Measurements from ENCODE around the gene HDHD2. TPM values are rescaled to one million over a fixed set of nuclear protein-coding genes. Genes with fewer than 3 reads are reported as not detected.

The HDHD2 gene
- total RNA-seq, 1 experiment from 2014 or later, result 12.2 TPM

GRCh38 chr18:47067648-47068047 lies 82.7 kb downstream of the HDHD2 start:
- DNase-seq (ENCODE audit: low spot score), result no peak

- DNase-seq (ENCODE audit: low spot score), result no peak
Measured at GRCh38 chr18:47063096-47063495, 87.2 kb downstream of the HDHD2 start.

GRCh38 chr18:47062471-47062870 lies 87.8 kb downstream of the HDHD2 start:
- DNase-seq (ENCODE audit: low spot score), result no peak

Small RNA genes within 50 kb of the gene (small RNA-seq; reads per million reads assigned to genes)
- gene AC012254.4, result not detected

Other genes starting within 250 kb of the HDHD2 start
- gene PIAS2, start 233.0 kb downstream of the HDHD2 start, total RNA-seq (2014; rRNA removed; shearing (Covaris generic)), result 7.7 and 8.9 TPM in 2 replicates
- 0.23 TPM in 1 of 2 replicates, not detected in the other for gene KATNAL2, start 232.9 kb downstream of the HDHD2 start, total RNA-seq (2014; rRNA removed; shearing (Covaris generic))
- gene ELOA2, start 114.9 kb downstream of the HDHD2 start, total RNA-seq (2014; rRNA removed; shearing (Covaris generic)), result not detected in 2 replicates
- 18.9 and 24.6 TPM in 2 replicates for gene IER3IP1, start 25.9 kb upstream of the HDHD2 start, total RNA-seq (2014; rRNA removed; shearing (Covaris generic))
- gene SKOR2, start 101.2 kb upstream of the HDHD2 start, total RNA-seq (2014; rRNA removed; shearing (Covaris generic)), result not detected in 2 replicates